SK-N-SH (cell line): ENCODE results near the gene CSNK1A1L.
"Not testable (repeated sequence)": the region's sequence is repeated elsewhere in the genome, so short reads cannot be mapped to it uniquely, and the experiment has no call there.

Source experiments
- CTCF ChIP-seq: fragments of 200-600 bp; sonication (generic); IDR thresholded peaks from 2 replicates; pipeline ENCODE4 v1.6.1; 2017; ENCODE audit warnings: antibody characterized with exemption, mild to moderate bottlenecking, moderate library complexity
- FOSL2 ChIP-seq: IDR thresholded peaks from 2 replicates; pipeline ENCODE4 v1.4.0; 2012; ENCODE audit warnings: low read depth, mild to moderate bottlenecking, moderate library complexity, borderline replicate concordance
- IRF3 ChIP-seq: fragments of 150-350 bp; IDR thresholded peaks from 2 replicates; pipeline ENCODE4 v1.6.1; 2016; ENCODE audit warnings: mild to moderate bottlenecking, low read depth, low read length
- JUND ChIP-seq: IDR thresholded peaks from 2 replicates; pipeline ENCODE4 v1.4.0; 2012
- NRF1 ChIP-seq: IDR thresholded peaks from 2 replicates; pipeline ENCODE4 v1.6.1; 2012; ENCODE audit warnings: low read depth, mild to moderate bottlenecking, low read length
- POLR2AphosphoS5 ChIP-seq: IDR thresholded peaks from 2 replicates; pipeline ENCODE4 v1.6.1; 2012; ENCODE audit warnings: low read depth, low read length
- TF ChIP-seq, protein P1 (sequence below): IDR thresholded peaks from 2 replicates; pipeline ENCODE4 v1.4.0; 2012; ENCODE audit warnings: low read depth, borderline replicate concordance

GRCh38 chr13:37056228-37056627 lies 49.2 kb downstream of the CSNK1A1L start:
- not testable (repeated sequence) for TF ChIP-seq JUND, FOSL2, NRF1, CTCF, IRF3, POLR2AphosphoS5
- TF ChIP-seq, protein P1, sequence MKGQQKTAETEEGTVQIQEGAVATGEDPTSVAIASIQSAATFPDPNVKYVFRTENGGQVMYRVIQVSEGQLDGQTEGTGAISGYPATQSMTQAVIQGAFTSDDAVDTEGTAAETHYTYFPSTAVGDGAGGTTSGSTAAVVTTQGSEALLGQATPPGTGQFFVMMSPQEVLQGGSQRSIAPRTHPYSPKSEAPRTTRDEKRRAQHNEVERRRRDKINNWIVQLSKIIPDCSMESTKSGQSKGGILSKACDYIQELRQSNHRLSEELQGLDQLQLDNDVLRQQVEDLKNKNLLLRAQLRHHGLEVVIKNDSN, result not testable (repeated sequence)
